ENCODE results near the gene SH3D19. TPM values are rescaled to one million over a fixed set of nuclear protein-coding genes. Genes with fewer than 3 reads are reported as not detected.

Gene SH3D19
- total and polyA plus RNA-seq, 2 of the 4 experiments (the other 2 are of a cell fraction): 14.4 to 27.2 TPM

- Histone ChIP-seq H2AK9ac (replicated peaks; ENCODE audit: low read depth, low read length, poor library complexity) (no peak overlapping the region), H2BK15ac (ENCODE audit: low read depth, low read length) (no peak overlapping the region), H3K4me1 (ENCODE audit: control insufficient read depth, insufficient read depth, low read length) (peaks cover 2% of the 10 kb centered on the region; the same call in 1 of the 2 replicates), H3K9ac (ENCODE audit: low read depth, low read length) (no peak overlapping the region), H2BK5ac (ENCODE audit: low read depth, low read length, poor library complexity, severe bottlenecking) (no peak overlapping the region), H3K56ac (ENCODE audit: extremely low read depth, insufficient read depth, low read length) (no peak overlapping the region), H3K79me1 (ENCODE audit: low read depth in 1 of 2, low read length in 2 of 2) (no peaks in the 10 kb centered on the region), H3K27ac (ENCODE audit: insufficient read depth, low read length) (no peak overlapping the region), H3K36me3 (ENCODE audit: control insufficient read depth, insufficient read depth, low read length) (no peaks in the 10 kb centered on the region; the same call in 1 of the 2 replicates), H4K8ac (ENCODE audit: low read depth in 2 of 2, low read length in 2 of 2) (no peak overlapping the region), H3K18ac (ENCODE audit: low read depth, low read length) (no peak overlapping the region), H2AFZ (replicated peaks; ENCODE audit: low read length, poor library complexity) (no peak overlapping the region), H3K23ac (ENCODE audit: low read depth, low read length) (no peak overlapping the region), H2BK120ac (ENCODE audit: low read depth, low read length) (no peak overlapping the region), H4K5ac (ENCODE audit: low read depth, low read length) (no peak overlapping the region), H3K4ac (ENCODE audit: low read depth, low read length) (no peak overlapping the region), H3K4me2 (ENCODE audit: low read depth, low read length) (no peak overlapping the region), H4K91ac (ENCODE audit: insufficient read depth, low read depth, low read length) (no peak overlapping the region), H3K9me1 (ENCODE audit: insufficient read depth, low read length) (no peaks in the 10 kb centered on the region; the same call in 1 of the 2 replicates), H4K20me1 (ENCODE audit: insufficient read depth, low read length) (no peaks in the 10 kb centered on the region), H3K9me3 (ENCODE audit: control insufficient read depth, insufficient read depth, low read length) (no peaks in the 10 kb centered on the region), H3K14ac (replicated peaks; ENCODE audit: low read depth, low read length) (no peak overlapping the region), H3K4me3 (ENCODE audit: insufficient read depth, low read depth, low read length) (no peak overlapping the region), H3K27me3 (ENCODE audit: control insufficient read depth, insufficient read depth, low read length) (no peaks in the 10 kb centered on the region), H2BK20ac (ENCODE audit: low read depth, low read length) (no peak overlapping the region), H2AK5ac (ENCODE audit: low read depth, low read length) (no peak overlapping the region)
- intact Hi-C loops (cut with micrococcal nuclease) (no loop called here), dilution Hi-C loops (cut with HindIII; ENCODE audit: low sequenced_read_pairs, unreplicated experiment) (no loop called here), in situ Hi-C loops (cut with MboI; ENCODE audit: low sequenced_read_pairs) (no loop called here)
- no TSS peak for BruUV-seq (replicated peaks)
- TF ChIP-seq ELK1 (IDR thresholded peaks at IDR 0.05; ENCODE audit: borderline replicate concordance, low read depth, low read length): no peak
- no peak for TF ChIP-seq MAZ (IDR thresholded peaks at IDR 0.05; ENCODE audit: borderline replicate concordance, low read depth, low read length)
- TF ChIP-seq SMC3 (IDR thresholded peaks at IDR 0.05; ENCODE audit: low read depth, low read length): no peak
- no peak for TF ChIP-seq CHD1 (IDR thresholded peaks at IDR 0.05; ENCODE audit: low read depth, low read length)
- TF ChIP-seq USF2 (IDR thresholded peaks at IDR 0.05; ENCODE audit: low read depth, low read length): no peak
- no peak for TF ChIP-seq NFE2L2 (IDR thresholded peaks at IDR 0.05; ENCODE audit: low read depth, low read length)
- no peak for TF ChIP-seq MXI1 (IDR thresholded peaks at IDR 0.05; ENCODE audit: borderline replicate concordance, low read depth, low read length)
- TF ChIP-seq POLR2A (IDR thresholded peaks at IDR 0.05; ENCODE audit: low read depth, low read length): no peak
- TF ChIP-seq CTCF (conservative IDR thresholded peaks at IDR 0.05; ENCODE audit: low read depth, low read length): no peak
- no peak for TF ChIP-seq RCOR1 (IDR thresholded peaks at IDR 0.05; ENCODE audit: insufficient replicate concordance, low read length)
- no peak for ATAC-seq (ENCODE audit: low read depth)
- POLR2A ChIA-PET (ENCODE audit: unreplicated experiment): no interaction called here
- CTCF ChIA-PET: no interaction called here
- WGBS, 2 experiments (ENCODE audit: extremely low coverage in 2 of 2, insufficient read length in 1 of 2): 100% methylated on average over 1 of the region's 4 CpGs; no CpG with 5 or more reads in 1 of the 2 experiments
- no peak for DNase-seq
Measured at GRCh38 chr4:151219091-151219490, 106.3 kb downstream of the SH3D19 start.
